GM12801 (cell line): ENCODE data around the gene CABLES1.

Experiments used
- CTCF ChIP-seq: IDR thresholded peaks from one replicate; pipeline ENCODE4 v1.5.1; 2011; ENCODE audit warnings: control low read depth; ENCODE audit not compliant: insufficient read length; ENCODE audit errors: extremely low read depth

CABLES1 gene

GRCh38 chr18:23198217-23198845, 63.0 kb downstream of the CABLES1 start:
- TF ChIP-seq CTCF = no peak

GRCh38 chr18:23200756-23201155, 65.5 kb downstream of the CABLES1 start:
- no peak for TF ChIP-seq CTCF

GRCh38 chr18:23201741-23202140, 66.5 kb downstream of the CABLES1 start:
- no peak for TF ChIP-seq CTCF

DNA sequence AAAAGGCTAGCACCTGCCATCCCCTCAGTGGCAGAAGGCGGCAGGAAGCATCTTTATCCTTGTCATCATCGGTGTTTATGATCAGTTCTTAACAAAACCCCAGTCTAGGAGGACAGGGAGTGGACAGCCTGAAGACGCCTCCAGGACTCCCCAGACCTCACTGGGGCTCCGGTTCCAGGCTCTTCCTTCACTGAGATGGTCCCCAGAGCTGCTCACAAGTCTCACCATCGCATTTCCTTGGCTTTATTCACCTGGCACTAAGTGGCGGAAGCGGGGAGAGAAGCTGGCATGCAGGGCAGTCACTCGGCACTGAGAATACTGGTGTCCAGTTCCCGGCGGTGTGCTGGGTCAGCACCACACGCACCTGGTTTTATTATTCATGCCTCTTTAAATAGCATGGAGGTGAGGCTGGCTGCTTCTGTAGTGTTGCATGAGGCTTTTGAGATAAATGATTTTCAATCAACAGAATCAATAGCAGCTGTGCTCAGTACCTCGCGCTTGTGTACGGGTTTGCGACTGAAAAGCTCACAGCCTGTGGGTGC, 68.7 kb downstream of the CABLES1 start:
- TF ChIP-seq CTCF = no peak

DNA sequence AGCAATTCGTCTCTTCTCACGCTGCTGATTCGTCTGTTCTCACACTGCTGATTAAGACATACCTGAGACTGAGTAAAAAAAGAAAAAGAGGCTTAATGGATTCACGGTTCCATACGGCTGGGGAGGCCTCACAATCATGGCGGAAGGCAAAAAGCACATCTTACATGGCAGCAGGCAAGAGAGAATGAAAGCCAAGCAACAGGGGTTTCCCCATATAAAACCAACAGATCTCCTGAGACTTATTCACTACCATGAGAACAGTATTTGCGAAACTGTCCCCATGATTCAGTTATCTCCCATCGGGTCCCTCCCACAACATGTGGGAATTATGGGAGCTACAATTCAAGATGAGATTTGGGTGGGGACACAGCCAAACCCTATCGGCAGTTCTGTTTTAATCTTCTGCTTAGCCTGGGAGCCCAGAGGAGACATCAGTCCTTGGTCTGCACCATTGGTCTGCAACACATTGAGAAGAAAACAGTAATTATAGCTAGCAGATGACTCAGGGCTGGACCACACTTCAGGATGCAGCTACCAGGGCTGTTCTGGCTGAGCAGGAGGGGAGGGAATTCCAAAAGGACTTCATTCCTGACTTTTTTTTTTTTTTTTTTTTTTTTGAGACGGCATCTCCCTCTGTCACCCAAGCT, 69.4 kb downstream of the CABLES1 start:
- no peak for TF ChIP-seq CTCF

- no peak for TF ChIP-seq CTCF
Measured at GRCh38 chr18:23205980-23206379, 70.7 kb downstream of the CABLES1 start.

- no peak for TF ChIP-seq CTCF
Measured at GRCh38 chr18:23207191-23207955, 72.1 kb downstream of the CABLES1 start.
